ENCODE measurements around the gene HOXB9.

The HOXB9 gene

GRCh38 chr17:48610282-48611211 is 15.6 kb downstream of the HOXB9 start, which contains the start of gene HOXB7:
TSS of gene HOXB7 (minus strand) at chr17:48611017. CDS start at chr17:48610918, 99 bp downstream.
- no peak for DNase-seq (ENCODE audit: low spot score)

DNA sequence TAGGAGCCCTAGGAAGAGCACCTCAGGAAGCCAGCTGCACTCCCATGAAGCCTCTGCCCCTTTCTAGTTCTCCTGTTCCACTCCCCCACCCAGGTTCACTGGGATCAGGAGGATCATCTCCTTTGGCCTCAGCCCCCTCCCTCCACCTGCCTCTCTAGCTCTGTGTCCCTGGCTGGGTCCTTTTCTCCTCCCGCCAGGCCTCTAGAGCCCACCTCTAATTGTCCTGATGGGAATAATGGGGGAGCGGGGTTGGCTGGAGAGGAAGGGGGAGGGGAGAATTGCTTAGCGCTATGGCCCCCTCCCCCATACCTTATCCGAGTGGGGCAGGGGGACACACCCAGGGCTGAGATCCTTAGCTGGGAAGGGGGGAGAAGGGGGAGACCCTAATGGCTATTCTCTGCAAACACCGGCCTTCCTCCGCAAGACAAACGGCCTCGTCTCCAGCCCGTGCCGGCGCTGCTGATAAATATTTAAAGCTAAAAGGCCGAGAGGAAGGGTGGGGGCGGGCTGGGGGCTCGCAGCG is 16.3 kb downstream of the HOXB9 start:
- DNase-seq (ENCODE audit: low spot score), result no peak

DNA sequence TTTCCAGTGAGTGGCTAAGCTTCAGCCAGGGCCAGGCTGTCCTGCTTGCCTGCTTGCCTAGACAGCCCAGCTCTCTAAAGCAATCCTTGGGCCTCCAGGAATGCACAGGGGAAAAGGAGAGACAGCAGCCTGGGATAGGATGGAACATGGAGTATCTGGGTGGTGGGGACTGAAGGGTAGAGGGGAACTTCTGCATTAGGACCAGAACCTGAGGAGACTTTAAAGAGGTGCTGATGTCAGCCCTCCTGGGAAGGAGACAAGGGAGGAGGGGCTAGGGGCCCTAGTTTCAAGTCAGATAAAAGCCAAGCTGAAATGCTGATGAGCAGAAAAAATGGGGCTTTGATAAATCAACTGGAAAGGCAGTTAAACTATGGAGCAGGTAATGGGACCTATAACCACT is 17.1 kb downstream of the HOXB9 start:
- no peak for DNase-seq (ENCODE audit: low spot score)

DNA sequence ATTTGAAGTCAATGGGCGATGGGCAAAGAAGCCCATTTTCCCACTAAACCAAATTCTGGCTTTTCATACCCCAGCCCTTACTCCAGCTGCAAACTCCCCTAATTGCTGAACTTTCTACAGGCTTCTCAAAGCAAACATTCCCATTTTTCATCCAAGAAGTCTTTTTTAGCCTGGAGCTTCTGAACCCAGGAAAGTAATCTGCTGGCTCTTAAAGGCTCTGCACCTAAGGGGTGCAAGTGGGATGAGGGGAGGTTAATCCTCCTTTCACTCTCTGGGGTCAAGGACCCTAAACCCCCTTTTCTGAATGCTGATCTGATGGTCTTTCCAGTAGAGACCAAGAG is 17.7 kb downstream of the HOXB9 start:
- no peak for DNase-seq (ENCODE audit: low spot score)

GRCh38 chr17:48606892-48607614 is 19.1 kb downstream of the HOXB9 start:
- no peak for DNase-seq (ENCODE audit: low spot score)

GRCh38 chr17:48605991-48606891 is 19.9 kb downstream of the HOXB9 start:
- no peak for DNase-seq (ENCODE audit: low spot score)

- no peak for DNase-seq (ENCODE audit: low spot score)
Measured at GRCh38 chr17:48605409-48605919, 20.7 kb downstream of the HOXB9 start.

DNA sequence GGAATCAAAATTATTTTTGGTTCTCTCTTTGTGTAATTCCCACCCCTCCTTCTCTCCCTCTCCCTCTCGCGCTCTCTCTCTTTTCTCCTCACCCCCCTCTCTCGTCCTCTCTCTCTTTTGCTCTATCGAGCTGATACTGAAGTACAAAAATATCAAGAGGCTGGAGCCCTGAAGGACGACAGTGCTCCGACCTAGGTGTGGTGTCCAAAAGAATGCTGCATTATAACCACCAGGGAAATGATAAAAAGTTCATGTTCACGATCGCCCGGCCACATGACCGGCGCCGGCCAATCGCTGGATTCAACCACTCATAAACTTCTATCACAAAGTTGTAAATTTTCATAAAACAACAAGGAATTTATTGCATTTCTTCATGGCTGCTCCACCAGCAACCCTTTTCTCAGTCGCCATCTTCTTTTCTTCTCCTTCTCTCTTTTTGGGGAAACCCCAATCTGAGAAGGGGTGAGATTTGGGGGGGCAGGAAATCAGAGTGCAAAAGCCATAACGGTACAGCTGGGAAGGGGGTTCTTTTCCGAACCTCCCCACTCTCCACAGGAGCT is 21.3 kb downstream of the HOXB9 start, which contains the start of gene HOXB6:
Gene HOXB6 (minus strand): TSS at position 217 of the 560 bp plus-strand sequence. CDS start 6,836 bp downstream, outside the sequence.
- no peak for DNase-seq (ENCODE audit: low spot score)

DNA sequence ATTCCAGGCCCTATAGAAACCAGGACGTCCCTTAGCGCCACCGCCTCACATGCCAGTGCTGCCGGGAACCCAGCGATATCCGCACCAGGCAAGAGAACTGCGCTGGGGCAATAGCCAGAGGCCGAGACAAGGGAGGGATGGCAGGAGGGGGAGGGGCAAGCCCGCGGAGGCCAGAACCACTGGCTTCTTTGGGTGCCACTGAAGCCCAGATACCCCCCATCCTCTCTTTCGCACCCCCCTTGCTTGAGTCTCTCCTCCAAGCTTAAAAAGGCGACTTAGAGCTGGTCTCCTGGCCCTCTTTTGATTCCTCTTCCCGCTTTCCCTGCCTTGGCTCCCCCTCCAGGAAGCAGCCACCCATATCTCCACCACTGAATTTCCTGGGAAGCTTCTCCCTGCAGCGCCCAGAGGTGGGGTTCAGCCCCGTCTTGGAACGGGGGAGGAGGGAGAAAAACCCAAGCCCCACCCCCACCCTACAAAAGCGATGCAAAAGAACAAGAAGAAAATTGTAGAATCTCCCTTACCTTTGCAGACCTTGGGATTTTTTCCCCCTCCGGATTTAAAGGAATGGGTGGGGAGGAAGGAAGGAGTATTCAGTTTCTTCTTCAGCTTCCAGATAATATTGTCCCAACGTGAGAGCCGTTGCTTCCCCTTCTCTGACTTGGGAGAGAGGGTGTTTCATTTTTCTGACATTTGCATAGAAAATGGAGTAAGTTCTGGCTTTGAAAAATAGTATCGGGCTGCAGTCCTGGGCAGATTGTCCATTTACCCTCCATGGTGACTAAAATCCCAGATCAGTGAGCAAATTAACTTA is 22.0 kb downstream of the HOXB9 start:
- no peak for DNase-seq (ENCODE audit: low spot score)

DNA sequence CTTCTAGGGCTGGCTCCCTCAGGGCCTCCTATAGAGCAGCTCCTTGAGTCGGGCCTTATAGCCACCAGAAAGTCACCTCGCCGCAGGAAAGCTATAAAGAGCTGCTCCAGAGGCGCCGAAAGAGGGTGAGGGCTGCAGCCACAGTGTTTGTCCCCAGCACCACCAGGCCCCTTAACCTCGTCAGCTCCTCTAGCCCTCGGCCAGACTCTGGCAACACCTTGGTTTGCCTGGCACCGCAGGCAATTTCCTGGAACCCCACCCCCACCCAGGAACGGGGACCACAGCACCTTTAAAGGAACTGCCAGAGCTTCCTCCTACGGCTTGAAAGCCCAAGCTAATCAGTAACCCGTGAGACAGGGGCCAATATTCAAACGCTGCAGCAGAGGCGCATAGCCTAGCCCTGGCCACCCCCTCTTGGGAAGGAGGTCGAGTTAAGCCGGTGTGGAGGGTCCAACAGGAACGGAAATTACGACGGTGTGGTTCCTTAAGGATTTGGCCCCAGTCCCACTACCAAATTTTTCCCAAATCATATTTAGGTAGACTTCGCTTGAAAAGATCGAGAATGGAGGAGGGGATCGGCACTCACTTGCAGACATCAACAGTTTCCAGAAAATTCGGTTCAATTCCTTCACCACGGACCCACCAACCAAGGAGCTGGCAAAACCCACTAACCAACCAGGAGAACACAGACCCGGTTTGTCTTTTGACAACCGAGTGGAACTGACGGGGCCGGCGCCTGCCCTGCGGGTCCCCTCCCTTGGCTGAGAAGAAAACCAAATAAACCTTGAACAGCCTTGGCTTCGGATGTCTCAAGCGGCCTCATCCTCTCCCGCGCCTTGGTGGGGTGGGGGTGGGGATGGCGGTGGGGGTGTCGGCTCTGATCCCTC is 24.4 kb downstream of the HOXB9 start:
- no peak for DNase-seq (ENCODE audit: low spot score)

DNA sequence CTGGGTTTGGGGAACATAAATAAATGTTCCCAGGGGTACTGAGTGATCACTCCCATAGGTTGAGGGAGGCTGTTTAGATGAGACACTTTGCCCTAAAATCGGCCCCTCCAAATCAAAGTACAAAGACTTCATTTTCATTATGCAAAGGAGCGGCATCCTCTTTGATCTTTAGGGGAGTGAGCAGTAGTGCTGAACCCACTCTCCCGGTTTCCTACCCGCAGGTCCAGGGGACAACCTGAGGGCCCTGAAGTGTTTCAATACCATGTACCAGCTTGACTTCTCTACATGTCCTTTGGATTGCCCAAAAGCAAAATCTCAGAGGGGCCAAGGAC is 25.0 kb downstream of the HOXB9 start:
- no peak for DNase-seq (ENCODE audit: low spot score)

- DNase-seq (ENCODE audit: low spot score), result no peak
Measured at GRCh38 chr17:48600244-48601098, 25.7 kb downstream of the HOXB9 start.

DNA sequence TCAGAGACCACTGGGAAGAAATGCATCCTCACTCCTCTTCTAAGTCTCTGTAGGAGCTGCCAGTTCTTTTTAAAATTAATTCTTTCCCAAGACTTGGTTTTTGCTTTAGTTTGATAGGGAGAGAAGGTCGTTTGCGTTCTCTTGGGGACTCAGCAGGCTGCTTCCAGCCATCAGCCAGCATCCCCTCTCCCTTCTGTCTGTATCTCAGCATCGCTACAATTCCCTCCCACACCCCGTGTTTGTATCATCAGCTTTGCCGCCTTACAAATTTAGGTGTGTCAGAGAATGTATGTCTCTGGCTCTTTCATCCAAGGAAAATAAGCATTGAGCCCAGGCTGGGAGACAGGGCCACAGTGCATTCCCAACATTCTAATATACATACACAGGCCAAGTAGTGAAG is 26.8 kb downstream of the HOXB9 start:
- no peak for DNase-seq (ENCODE audit: low spot score)

GRCh38 chr17:48598736-48599135 is 27.4 kb downstream of the HOXB9 start:
- DNase-seq (ENCODE audit: low spot score), result no peak

GRCh38 chr17:48597778-48598631 is 28.2 kb downstream of the HOXB9 start:
- DNase-seq (ENCODE audit: low spot score), result no peak

DNA sequence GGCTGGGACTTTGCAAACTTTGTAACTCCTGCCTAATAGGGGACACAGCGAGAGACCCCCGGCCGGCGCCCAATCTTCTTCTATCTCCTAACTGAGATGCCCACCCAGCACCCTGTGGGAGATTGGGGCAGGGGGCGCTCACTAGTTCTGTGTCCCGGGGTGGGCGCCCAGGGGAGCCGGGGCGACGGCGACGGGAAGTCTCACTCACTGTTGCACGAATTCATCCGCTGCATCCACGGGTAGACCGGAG is 28.7 kb downstream of the HOXB9 start:
- DNase-seq (ENCODE audit: low spot score), result no peak

GRCh38 chr17:48596735-48597527 is 29.2 kb downstream of the HOXB9 start:
- no peak for DNase-seq (ENCODE audit: low spot score)

All from left forelimb (tissue), 1 donor.